HEK293T (cell line): ENCODE results near the gene CC2D2A.

Source experiments
- BHLHE40 ChIP-seq: fragments of 450-650 bp; IDR thresholded peaks from 2 replicates; pipeline ENCODE4 v1.6.1; 2016; ENCODE audit warnings: mild to moderate bottlenecking, moderate library complexity, borderline replicate concordance
- FOXK2 ChIP-seq: fragments of 450-650 bp; IDR thresholded peaks from 2 replicates; pipeline ENCODE4 v1.6.1; 2016; ENCODE audit warnings: mild to moderate bottlenecking
- FOXM1 ChIP-seq: fragments of 450-650 bp; IDR thresholded peaks from 2 replicates; pipeline ENCODE4 v1.6.1; 2017; ENCODE audit warnings: mild to moderate bottlenecking, borderline replicate concordance
- LEF1 ChIP-seq: fragments of 450-650 bp; IDR thresholded peaks from 2 replicates; pipeline ENCODE4 v1.6.1; 2017; ENCODE audit warnings: mild to moderate bottlenecking, borderline replicate concordance
- NFRKB ChIP-seq: fragments of 450-650 bp; IDR thresholded peaks from 2 replicates; pipeline ENCODE4 v1.6.1; 2016; ENCODE audit warnings: mild to moderate bottlenecking, moderate library complexity
- SP1 ChIP-seq: fragments of 450-650 bp; IDR thresholded peaks from 2 replicates; pipeline ENCODE4 v1.6.1; 2017
- SUZ12 ChIP-seq: fragments of 450-650 bp; IDR thresholded peaks from 2 replicates; pipeline ENCODE4 v1.6.1; 2016; ENCODE audit warnings: mild to moderate bottlenecking
- TARDBP ChIP-seq: fragments of 450-650 bp; IDR thresholded peaks from 2 replicates; pipeline ENCODE4 v1.6.1; 2016
- ZNF384 ChIP-seq: fragments of 450-650 bp; IDR thresholded peaks from 2 replicates; pipeline ENCODE4 v1.6.1; 2016
- TF ChIP-seq, protein P1 (sequence below): fragments of 450-650 bp; IDR thresholded peaks from 2 replicates; pipeline ENCODE4 v1.6.1; 2016

DNA sequence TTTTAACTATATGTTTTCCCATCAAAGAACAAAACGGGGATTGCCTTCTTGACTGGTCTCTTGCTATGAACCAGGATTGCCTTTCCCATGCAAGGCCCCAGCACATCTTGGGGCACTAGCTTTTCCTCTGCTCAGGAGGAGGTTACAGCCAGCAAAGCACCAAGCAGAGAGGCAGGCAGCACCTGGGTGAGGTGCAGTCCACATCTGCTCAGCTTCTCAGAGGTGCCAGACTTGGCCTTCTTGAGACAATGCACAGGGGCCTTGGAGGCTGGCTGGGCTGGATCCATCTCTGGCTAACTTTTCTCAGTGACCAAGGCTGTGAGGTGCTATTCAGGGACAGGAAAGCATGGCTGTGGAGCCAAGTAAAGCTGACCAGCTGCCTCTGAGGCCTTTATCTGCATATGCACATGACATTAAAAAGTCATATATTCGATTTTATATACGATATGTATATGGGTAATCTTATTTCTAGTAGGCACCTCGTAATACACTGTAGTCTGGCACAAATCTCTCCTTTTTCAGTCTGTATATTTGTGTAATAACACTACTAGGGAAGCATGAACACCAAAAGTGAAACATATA, 86.9 kb downstream of the CC2D2A start:
- TF ChIP-seq FOXK2 (no peak), NFRKB (no peak), ZNF384 (no peak), LEF1 (no peak), TARDBP (no peak), BHLHE40 (no peak), FOXM1 (no peak), SP1 (no peak), SUZ12 (no peak)
- TF ChIP-seq, protein P1, sequence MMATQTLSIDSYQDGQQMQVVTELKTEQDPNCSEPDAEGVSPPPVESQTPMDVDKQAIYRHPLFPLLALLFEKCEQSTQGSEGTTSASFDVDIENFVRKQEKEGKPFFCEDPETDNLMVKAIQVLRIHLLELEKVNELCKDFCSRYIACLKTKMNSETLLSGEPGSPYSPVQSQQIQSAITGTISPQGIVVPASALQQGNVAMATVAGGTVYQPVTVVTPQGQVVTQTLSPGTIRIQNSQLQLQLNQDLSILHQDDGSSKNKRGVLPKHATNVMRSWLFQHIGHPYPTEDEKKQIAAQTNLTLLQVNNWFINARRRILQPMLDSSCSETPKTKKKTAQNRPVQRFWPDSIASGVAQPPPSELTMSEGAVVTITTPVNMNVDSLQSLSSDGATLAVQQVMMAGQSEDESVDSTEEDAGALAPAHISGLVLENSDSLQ: no peak
